Breast epithelium (tissue), 3 donors: ENCODE results near the gene TRIO.

Source experiments
- CTCF ChIP-seq, 3 donors: fragments of 450-650 bp; IDR thresholded peaks; one replicate each; pipeline ENCODE4 v1.5.1; 2016 to 2017; ENCODE audit warnings: antibody characterized with exemption in 3 of 3, mild to moderate bottlenecking in 3 of 3, moderate library complexity in 3 of 3
- POLR2A ChIP-seq: fragments of 450-650 bp; IDR thresholded peaks from one replicate; pipeline ENCODE4 v1.6.1; 2016; ENCODE audit warnings: antibody characterized with exemption, mild to moderate bottlenecking, moderate library complexity
- POLR2AphosphoS5 ChIP-seq, 3 donors: sonication (generic); formaldehyde crosslinking; IDR thresholded peaks; one replicate each; pipeline ENCODE4 v1.6.1; 2017; ENCODE audit warnings: antibody characterized with exemption in 3 of 3

GRCh38 chr5:14465776-14466175 is 322.6 kb downstream of the TRIO start:
- no peak for TF ChIP-seq CTCF (IDR thresholded peaks at IDR 0.05)
- TF ChIP-seq POLR2AphosphoS5 (IDR thresholded peaks at IDR 0.05) = no peak
- no peak for TF ChIP-seq POLR2A
